GM06990 (cell line): ENCODE measurements around the gene GCNA.
"Not testable (repeated sequence)": the region's sequence is repeated elsewhere in the genome, so short reads cannot be mapped to it uniquely, and the experiment has no call there.

Experiments used
- DNase-seq: peaks from one replicate; pipeline ENCODE4 v3.0.0-alpha.2; 2011; ENCODE audit not compliant: insufficient read length; ENCODE audit errors: extremely low read depth
- H3K27me3 ChIP-seq: replicated peaks from 2 replicates; pipeline ENCODE4 v1.6.0; 2011; ENCODE audit warnings: low read length; ENCODE audit not compliant: control insufficient read depth, insufficient read depth
- H3K36me3 ChIP-seq: 2 replicates; pipeline ENCODE4 v1.5.1; 2011; ENCODE audit warnings: low read length; ENCODE audit not compliant: control insufficient read depth, insufficient read depth
- H3K4me3 ChIP-seq: replicated peaks from 2 replicates; pipeline ENCODE4 v1.5.1; 2011; ENCODE audit warnings: low read depth, mild to moderate bottlenecking, control low read depth, low read length
- TF ChIP-seq, protein P1 (sequence below): IDR thresholded peaks from 2 replicates; pipeline ENCODE4 v1.5.1; 2011; ENCODE audit warnings: low read length, control low read depth, mild to moderate bottlenecking, inconsistent platforms; ENCODE audit not compliant: insufficient read depth, poor library complexity, severe bottlenecking

The GCNA gene

DNA sequence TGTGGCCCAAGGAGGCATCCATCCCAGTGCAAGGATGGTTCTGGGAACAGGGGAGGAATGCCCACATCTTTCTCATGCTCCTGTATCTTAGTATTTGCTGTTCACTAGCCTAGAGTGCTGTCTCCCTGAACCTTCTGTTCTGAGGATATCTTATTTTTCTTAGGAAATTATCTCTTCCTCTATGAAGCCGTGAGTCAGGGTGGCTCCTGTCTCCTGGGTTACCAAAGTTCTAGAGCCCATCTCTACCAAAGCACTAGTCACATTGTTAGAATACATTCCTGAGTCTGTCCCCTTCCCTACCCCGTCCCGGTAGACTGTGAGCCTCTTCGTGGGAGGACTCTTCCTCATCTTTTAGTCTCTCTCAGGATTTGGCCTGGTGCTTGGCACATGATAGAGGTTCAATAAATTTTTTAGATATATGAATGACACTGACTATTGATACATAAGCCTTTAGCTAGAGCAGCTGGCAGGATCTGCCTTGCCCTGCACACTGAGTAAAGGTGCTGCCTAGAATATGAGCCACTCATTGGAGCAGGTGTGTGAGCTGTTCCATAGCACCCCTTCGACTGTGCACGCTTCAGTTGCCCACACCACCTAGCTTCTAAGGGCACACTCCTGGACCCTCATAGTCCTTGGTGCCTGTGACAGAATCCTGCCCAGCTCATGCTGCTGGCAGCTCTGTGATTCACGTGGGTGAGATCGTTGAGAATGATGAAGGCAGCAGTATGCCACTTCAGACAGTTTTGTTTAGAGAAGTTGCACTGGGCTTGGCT, 26.7 kb downstream of the GCNA start:
- TF ChIP-seq, protein P1, sequence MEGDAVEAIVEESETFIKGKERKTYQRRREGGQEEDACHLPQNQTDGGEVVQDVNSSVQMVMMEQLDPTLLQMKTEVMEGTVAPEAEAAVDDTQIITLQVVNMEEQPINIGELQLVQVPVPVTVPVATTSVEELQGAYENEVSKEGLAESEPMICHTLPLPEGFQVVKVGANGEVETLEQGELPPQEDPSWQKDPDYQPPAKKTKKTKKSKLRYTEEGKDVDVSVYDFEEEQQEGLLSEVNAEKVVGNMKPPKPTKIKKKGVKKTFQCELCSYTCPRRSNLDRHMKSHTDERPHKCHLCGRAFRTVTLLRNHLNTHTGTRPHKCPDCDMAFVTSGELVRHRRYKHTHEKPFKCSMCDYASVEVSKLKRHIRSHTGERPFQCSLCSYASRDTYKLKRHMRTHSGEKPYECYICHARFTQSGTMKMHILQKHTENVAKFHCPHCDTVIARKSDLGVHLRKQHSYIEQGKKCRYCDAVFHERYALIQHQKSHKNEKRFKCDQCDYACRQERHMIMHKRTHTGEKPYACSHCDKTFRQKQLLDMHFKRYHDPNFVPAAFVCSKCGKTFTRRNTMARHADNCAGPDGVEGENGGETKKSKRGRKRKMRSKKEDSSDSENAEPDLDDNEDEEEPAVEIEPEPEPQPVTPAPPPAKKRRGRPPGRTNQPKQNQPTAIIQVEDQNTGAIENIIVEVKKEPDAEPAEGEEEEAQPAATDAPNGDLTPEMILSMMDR, result no peak
- H3K27me3 ChIP-seq, result no peaks in the 10 kb centered on the region
- H3K36me3 ChIP-seq, result peaks cover 2% of the 10 kb centered on the region
- no peak for DNase-seq
- no peak overlapping the region for H3K4me3 ChIP-seq

DNA sequence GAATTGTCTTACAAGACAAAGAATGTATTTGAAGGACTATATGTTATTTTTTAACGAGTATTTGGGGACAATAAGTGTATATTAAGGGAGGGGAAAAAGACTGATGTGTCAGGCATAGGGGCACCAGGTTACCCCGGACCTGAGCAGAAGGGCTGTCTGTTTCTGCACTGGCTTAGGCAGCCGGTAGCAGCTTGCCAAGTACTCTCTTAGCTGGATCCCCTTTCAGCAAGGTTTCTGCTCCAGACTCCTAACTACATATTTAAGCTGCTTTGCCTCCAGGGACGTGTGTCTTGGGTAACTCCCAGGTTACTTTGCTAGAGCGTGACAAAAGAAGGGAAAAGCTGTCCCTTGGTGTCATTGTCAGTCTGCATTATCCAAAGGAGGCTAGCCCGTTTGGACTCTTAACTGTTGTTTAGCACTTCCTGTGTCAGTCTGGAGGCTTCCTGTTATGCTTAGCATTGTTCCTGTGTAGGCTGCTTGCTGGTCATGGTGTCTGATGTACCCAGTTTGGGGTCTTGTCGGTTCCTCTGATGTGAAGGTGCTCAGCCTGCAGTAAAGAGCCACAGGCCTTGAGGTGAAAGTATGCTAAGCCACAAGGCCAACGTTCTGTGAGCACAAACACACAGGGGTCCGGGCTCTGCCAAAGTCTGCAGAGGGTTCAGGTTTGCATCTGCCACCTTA, 28.4 kb downstream of the GCNA start:
- TF ChIP-seq, protein P1, result no peak
- Histone ChIP-seq H3K4me3 (no peak overlapping the region), H3K36me3 (peaks cover 4% of the 10 kb centered on the region), H3K27me3 (no peaks in the 10 kb centered on the region)
- no peak for DNase-seq

DNA sequence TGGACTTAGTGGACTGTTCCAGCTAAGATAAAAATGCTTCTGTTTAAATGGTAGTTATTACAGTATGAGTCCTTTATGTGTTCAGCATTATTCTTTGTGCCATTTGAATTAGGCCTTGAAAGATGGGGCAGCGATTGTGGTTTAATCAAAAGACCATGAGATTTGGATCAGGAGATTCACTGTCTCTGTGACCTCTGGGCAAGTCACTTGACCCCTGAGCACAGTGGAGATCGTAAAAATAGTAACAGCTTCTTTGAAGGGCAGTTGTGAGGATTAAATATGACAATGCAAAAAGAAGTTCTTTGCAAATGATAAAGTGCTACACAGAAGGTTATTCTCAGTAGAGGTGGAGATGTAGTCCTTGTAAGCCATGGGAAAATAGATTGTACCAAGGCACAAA, 29.3 kb downstream of the GCNA start:
- peaks cover 4% of the 10 kb centered on the region for H3K36me3 ChIP-seq
- no peak for DNase-seq
- TF ChIP-seq, protein P1, result no peak

DNA sequence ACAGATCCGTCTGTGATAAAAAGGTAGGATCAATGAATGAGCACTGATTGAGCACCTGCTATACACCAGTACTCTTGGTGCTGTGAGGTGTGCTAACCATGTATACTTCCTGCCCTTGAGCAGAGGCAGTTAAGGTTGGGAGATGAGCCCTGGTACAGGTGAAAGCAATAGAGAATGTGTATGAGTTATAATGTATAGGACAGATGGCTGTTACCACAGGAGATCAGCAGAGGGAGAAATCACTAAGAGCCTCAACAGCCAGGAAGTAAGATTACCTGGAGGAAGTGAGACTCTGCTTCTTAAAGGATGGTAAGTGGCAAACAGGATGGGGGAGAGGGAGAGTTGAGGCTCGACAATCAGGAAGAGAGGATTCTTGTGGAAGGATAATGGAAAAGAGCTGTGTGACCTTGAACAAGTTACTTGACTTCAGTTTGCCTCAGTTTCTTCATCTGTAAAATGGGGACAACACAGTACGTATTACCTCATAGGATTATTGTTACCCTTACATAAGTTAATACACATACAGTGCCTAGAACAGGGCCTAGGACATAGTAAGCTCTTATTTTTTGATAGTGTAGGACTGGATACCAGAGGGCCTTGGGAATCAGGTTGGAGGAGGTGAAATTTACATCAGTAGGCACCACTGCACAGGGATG, 31.0 kb downstream of the GCNA start:
- TF ChIP-seq, protein P1, result no peak
- Histone ChIP-seq H3K27me3 (no peaks in the 10 kb centered on the region), H3K4me3 (no peak overlapping the region), H3K36me3 (peaks cover 4% of the 10 kb centered on the region)
- no peak for DNase-seq

More for the DNA sequence above, 29.3 kb downstream of the GCNA start:
- Histone ChIP-seq H3K4me3 (no peak overlapping the region), H3K27me3 (no peaks in the 10 kb centered on the region)

DNA sequence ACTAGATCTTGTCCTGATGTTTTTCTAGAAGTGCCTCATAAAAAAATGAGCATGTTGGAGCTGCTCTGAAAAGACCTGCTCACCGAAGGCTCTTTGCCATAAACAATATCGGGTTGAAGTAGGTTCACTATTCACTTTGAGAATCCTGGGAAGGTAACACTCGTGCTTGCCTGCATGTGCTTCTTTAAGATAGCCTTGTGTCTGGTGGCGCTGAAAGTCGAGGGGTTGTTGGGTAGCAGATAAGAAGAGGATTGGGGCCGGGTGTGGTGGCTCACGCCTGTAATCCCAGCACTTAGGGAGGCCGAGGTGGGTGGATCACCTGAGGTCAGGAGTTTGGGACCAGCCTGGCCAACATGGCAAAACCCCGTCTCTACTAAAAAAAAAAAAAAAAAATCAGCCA, 33.5 kb downstream of the GCNA start:
- not testable (repeated sequence) for DNase-seq, H3K27me3 ChIP-seq, H3K36me3 ChIP-seq, H3K4me3 ChIP-seq

DNA sequence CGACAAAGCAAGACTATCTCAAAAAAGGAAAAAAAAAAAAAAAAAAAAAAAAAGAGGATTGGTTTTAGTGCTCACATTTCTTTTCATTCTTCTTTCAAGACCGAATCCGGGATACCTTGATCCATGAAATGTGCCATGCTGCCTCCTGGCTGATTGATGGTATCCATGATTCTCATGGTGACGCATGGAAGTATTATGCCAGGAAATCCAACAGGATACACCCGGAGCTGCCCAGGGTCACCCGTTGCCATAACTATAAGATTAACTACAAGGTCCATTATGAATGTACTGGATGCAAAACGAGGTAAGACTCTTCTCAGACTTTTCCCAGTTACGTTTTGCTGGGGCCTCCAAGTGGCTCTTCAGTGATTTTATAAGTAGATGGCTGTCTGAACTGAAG, 34.0 kb downstream of the GCNA start:
- TF ChIP-seq, protein P1, result no peak
- no peak for DNase-seq
- peaks cover 3% of the 10 kb centered on the region; the same call in 1 of the 2 replicates for H3K36me3 ChIP-seq
- no peak overlapping the region for H3K4me3 ChIP-seq
- H3K27me3 ChIP-seq, result no peaks in the 10 kb centered on the region
